Measurements from ENCODE around the gene FBXW7. TPM values are rescaled to one million over a fixed set of nuclear protein-coding genes. Genes with fewer than 3 reads are reported as not detected.

The FBXW7 gene
- total RNA-seq, 1 donor: 59.7 TPM

- DNase-seq (ENCODE audit: low read depth): peak; percentile 71
- no peak overlapping the region for H3K4me3 ChIP-seq (ENCODE audit: low read depth, low read length)
- TF ChIP-seq CTCF (IDR thresholded peaks at IDR 0.05; ENCODE audit: insufficient read depth, low read length): no peak
Observed at GRCh38 chr4:152515678-152516077, 20.2 kb downstream of the FBXW7 start.

GRCh38 chr4:152514356-152514755 lies 21.5 kb downstream of the FBXW7 start:
- TF ChIP-seq CTCF (IDR thresholded peaks at IDR 0.05; ENCODE audit: insufficient read depth, low read length): no peak
- H3K4me3 ChIP-seq (ENCODE audit: low read depth, low read length): no peak overlapping the region
- DNase-seq (ENCODE audit: low read depth): no peak

DNA sequence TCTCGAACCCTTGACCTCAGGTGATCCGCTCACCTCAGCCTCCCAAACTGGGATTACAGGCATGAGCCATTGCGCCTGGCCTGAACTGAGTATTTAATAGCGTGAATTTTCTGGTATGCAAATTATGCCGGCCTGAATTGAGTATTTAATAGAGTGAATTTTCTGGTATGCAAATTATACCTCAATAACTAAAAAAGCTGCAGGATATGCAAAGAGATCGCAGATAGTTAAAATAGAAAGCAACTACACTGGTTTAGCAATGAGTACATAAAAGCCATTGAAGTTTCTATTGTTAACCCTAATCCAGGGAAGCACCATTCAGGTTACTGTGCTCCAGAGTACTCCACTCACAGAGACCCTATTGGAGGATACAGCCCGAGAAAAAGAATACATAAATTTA lies 22.8 kb downstream of the FBXW7 start:
- no peak overlapping the region for H3K4me3 ChIP-seq (ENCODE audit: low read depth, low read length)
- no peak for TF ChIP-seq CTCF (IDR thresholded peaks at IDR 0.05; ENCODE audit: insufficient read depth, low read length)
- DNase-seq (ENCODE audit: low read depth): no peak

- H3K4me3 ChIP-seq (ENCODE audit: low read depth, low read length): no peak overlapping the region
- TF ChIP-seq CTCF (IDR thresholded peaks at IDR 0.05; ENCODE audit: insufficient read depth, low read length): no peak
- no peak for DNase-seq (ENCODE audit: low read depth)
Observed at GRCh38 chr4:152512483-152512882, 23.4 kb downstream of the FBXW7 start.

DNA sequence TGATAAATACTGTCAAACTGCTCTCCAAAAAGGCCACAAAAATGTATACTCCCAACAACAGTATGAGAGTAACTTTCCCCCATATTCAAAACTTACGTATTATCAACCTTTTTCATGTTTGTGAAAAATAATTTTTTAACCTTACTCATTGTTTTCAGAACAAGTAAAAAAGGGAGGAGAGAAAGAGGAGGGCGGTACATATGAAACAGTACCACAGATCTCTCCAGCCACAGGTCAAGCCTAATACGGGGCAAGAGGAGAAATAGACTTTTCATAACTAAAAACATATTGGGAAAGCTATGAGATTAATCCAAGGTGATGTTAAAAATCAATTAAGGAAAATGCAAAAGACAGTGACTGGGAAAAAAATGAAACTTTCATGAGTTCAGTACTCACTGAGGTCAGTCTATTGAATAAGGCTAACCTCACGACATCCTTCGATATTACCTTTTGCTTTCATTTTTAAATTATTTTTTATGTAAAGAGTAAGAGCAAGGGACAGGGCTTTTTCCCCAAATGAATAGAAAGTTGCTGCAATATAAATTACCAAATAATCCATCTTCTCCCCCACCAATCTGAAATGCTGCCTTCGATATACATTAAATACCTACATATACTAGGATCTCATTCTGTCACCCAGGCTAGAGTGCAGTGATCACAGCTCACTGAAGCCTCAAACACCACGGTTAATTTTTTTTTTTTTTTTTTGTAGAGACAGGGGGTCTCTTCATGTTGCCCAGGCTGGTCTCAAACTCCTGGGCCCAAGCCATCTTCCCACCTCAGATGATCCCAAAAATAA lies 25.3 kb downstream of the FBXW7 start:
- TF ChIP-seq CTCF (IDR thresholded peaks at IDR 0.05; ENCODE audit: insufficient read depth, low read length): no peak
- no peak for DNase-seq (ENCODE audit: low read depth)
- H3K4me3 ChIP-seq (ENCODE audit: low read depth, low read length): no peak overlapping the region

- no peak overlapping the region for H3K4me3 ChIP-seq (ENCODE audit: low read depth, low read length)
- no peak for TF ChIP-seq CTCF (IDR thresholded peaks at IDR 0.05; ENCODE audit: insufficient read depth, low read length)
- DNase-seq (ENCODE audit: low read depth): no peak
Observed at GRCh38 chr4:152509595-152510225, 26.2 kb downstream of the FBXW7 start.

Data from fibroblast of the aortic adventitia (primary cell).